H1 (cell line): Measurements from ENCODE around the gene CDNF. TPM values are rescaled to one million over a fixed set of nuclear protein-coding genes. Genes with fewer than 3 reads are reported as not detected.

ENCODE experiments used
- HDAC2 ChIP-seq, 2 experiments: fragments of 300-600 bp in 1 of 2; sonication (generic) in 1 of 2; IDR thresholded peaks; 2 replicates each; pipeline ENCODE4 v1.6.1; 2011 to 2012; ENCODE audit warnings: low read depth in 2 of 2, low read length in 2 of 2, mild to moderate bottlenecking in 2 of 2, moderate library complexity in 2 of 2, borderline replicate concordance in 1 of 2, inconsistent platforms in 1 of 2
- KDM1A ChIP-seq: fragments of 200-600, 300-600 bp; sonication (generic); IDR thresholded peaks from 2 replicates; pipeline ENCODE4 v1.7.1; 2016; ENCODE audit warnings: mild to moderate bottlenecking, low read length, borderline replicate concordance
- polyA plus RNA-seq, 7 experiments: library from polyadenylated mRNA; depleted of rRNA in 3 of 7; stranded (reverse) in 5 of 7; unstranded in 2 of 7; fragments of >200 nt in 5 of 7; fragments of 200-250 nt in 2 of 7; gene quantifications; 1 replicate in 5 of 7; 2 replicates in 1 of 7; 4 replicates in 1 of 7; pipeline versions ENCODE4 v1.2.1 to v1.2.3, GENCODE V29; 2011 to 2013; ENCODE audit warnings: missing spikeins in 2 of 7, mixed read lengths in 2 of 7
- total RNA-seq: library from RNA; stranded (reverse); fragmentation: NEBNext Ultra II Directional; extraction: Animal tissue kit (Norgen Biotek cat#: 25700); gene quantifications from 2 replicates; pipeline ENCODE4 v1.2.1, GENCODE V29; 2021

The CDNF gene
- total and polyA plus RNA-seq, 2 of the 8 experiments (the other 6 are each of a cell fraction or from before 2014, with no cell fraction given), result 0.32 to 0.67 TPM

GRCh38 chr10:14775656-14776055 is 62.2 kb downstream of the CDNF start (continued):
- TF ChIP-seq KDM1A (no peak), HDAC2 (IDR thresholded peaks at IDR 0.05; ENCODE audit: borderline replicate concordance in 1 of 2, low read depth in 2 of 2, low read length in 2 of 2) (no peak)
- TF ChIP-seq, all 59 proteins: peak for 0
